ENCODE results near the gene RNU1-1.
"Not testable (repeated sequence)": the region's sequence is repeated elsewhere in the genome, so short reads cannot be mapped to it uniquely, and the experiment has no call there.

- TF ChIP-seq, protein P1, sequence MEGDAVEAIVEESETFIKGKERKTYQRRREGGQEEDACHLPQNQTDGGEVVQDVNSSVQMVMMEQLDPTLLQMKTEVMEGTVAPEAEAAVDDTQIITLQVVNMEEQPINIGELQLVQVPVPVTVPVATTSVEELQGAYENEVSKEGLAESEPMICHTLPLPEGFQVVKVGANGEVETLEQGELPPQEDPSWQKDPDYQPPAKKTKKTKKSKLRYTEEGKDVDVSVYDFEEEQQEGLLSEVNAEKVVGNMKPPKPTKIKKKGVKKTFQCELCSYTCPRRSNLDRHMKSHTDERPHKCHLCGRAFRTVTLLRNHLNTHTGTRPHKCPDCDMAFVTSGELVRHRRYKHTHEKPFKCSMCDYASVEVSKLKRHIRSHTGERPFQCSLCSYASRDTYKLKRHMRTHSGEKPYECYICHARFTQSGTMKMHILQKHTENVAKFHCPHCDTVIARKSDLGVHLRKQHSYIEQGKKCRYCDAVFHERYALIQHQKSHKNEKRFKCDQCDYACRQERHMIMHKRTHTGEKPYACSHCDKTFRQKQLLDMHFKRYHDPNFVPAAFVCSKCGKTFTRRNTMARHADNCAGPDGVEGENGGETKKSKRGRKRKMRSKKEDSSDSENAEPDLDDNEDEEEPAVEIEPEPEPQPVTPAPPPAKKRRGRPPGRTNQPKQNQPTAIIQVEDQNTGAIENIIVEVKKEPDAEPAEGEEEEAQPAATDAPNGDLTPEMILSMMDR (IDR thresholded peaks at IDR 0.05): not testable (repeated sequence)
- not testable (repeated sequence) for TF ChIP-seq POLR2A, EP300 (IDR thresholded peaks at IDR 0.05)
These were observed 45.6 kb upstream of the RNU1-1 start for GRCh38 chr1:16559688-16560087.
